ENCODE results near the gene RAP1A. TPM values are rescaled to one million over a fixed set of nuclear protein-coding genes. Genes with fewer than 3 reads are reported as not detected.

Gene RAP1A
- polyA plus RNA-seq, 1 of the 3 experiments (the other 2 are of a cell fraction), result 17.7 TPM

Small RNAs within 50 kb of the gene (small RNA-seq; reads per million reads assigned to genes)
- gene INKA2 (0.10 to 153 (median 0.78) reads per million in 7 experiments), gene RNU6-151P (0 reads per million in 7 experiments)

Other genes with a start within 250 kb of the RAP1A start
- 0.18 and 0.34 TPM in 2 replicates for gene OVGP1, start 192.1 kb upstream of the RAP1A start, polyA plus RNA-seq (2012; rRNA removed)
- 97.1 and 131 TPM in 2 replicates for gene WDR77, start 170.5 kb upstream of the RAP1A start, polyA plus RNA-seq (2012; rRNA removed)
- 177 and 216 TPM in 2 replicates for gene ATP5PB, start 170.3 kb upstream of the RAP1A start, polyA plus RNA-seq (2012; rRNA removed)
- gene C1orf162, start 145.8 kb upstream of the RAP1A start, polyA plus RNA-seq (2012; rRNA removed), result 0.13 and 0.16 TPM in 2 replicates
- not detected in 2 replicates for gene ADORA3, start 116.2 kb upstream of the RAP1A start, polyA plus RNA-seq (2012; rRNA removed)
- gene TMIGD3, start 116.2 kb upstream of the RAP1A start, polyA plus RNA-seq (2012; rRNA removed), result not detected in 2 replicates
- gene INKA2, start 119.6 kb downstream of the RAP1A start, polyA plus RNA-seq (2012; rRNA removed), result 1.1 and 1.2 TPM in 2 replicates
- gene DDX20, start 136.1 kb downstream of the RAP1A start, polyA plus RNA-seq (2012; rRNA removed), result 3.8 and 5.3 TPM in 2 replicates